WI38 (cell line): ENCODE measurements around the gene ANP32D.
"Not testable (repeated sequence)": the region's sequence is repeated elsewhere in the genome, so short reads cannot be mapped to it uniquely, and the experiment has no call there.

Experiments used
- H3K4me3 ChIP-seq: 2 replicates; pipeline ENCODE4 v1.5.1; 2011; ENCODE audit warnings: low read depth, mild to moderate bottlenecking, control low read depth, low read length
- CTCF ChIP-seq: IDR thresholded peaks from 2 replicates; pipeline ENCODE4 v1.5.1; 2012; ENCODE audit warnings: low read depth, mild to moderate bottlenecking, control low read depth, low read length

ANP32D gene

GRCh38 chr12:48447755-48448154, 24.6 kb upstream of the ANP32D start:
- no peak overlapping the region for H3K4me3 ChIP-seq
- TF ChIP-seq CTCF: no peak

- no peak for TF ChIP-seq CTCF
- no peak overlapping the region for H3K4me3 ChIP-seq
Observed at GRCh38 chr12:48451372-48451771, 21.0 kb upstream of the ANP32D start.

GRCh38 chr12:48452961-48453360, 19.4 kb upstream of the ANP32D start:
- H3K4me3 ChIP-seq: not testable (repeated sequence)

GRCh38 chr12:48454667-48455066, 17.7 kb upstream of the ANP32D start:
- H3K4me3 ChIP-seq: no peak overlapping the region
- TF ChIP-seq CTCF: no peak

- H3K4me3 ChIP-seq: no peak overlapping the region
- no peak for TF ChIP-seq CTCF
Observed at GRCh38 chr12:48455116-48455515, 17.2 kb upstream of the ANP32D start.

GRCh38 chr12:48459259-48459658, 13.1 kb upstream of the ANP32D start:
- TF ChIP-seq CTCF: no peak
- no peak overlapping the region for H3K4me3 ChIP-seq

- not testable (repeated sequence) for H3K4me3 ChIP-seq
Observed at GRCh38 chr12:48469027-48469426, 3.3 kb upstream of the ANP32D start.

- TF ChIP-seq CTCF: no peak
- no peak overlapping the region for H3K4me3 ChIP-seq
Observed at GRCh38 chr12:48473061-48473460, 702 bp downstream of the ANP32D start.

- H3K4me3 ChIP-seq: not testable (repeated sequence)
Observed at GRCh38 chr12:48474497-48474896, 2.1 kb downstream of the ANP32D start.
